PC-9 (cell line): ENCODE measurements around the gene MSLN.

ENCODE experiments used
- CTCF ChIP-seq: fragments of 200-600 bp; sonication (generic); conservative IDR thresholded peaks from 2 replicates; pipeline ENCODE4 v1.6.1; 2017; ENCODE audit warnings: mixed run types, antibody characterized with exemption, mild to moderate bottlenecking, moderate library complexity
- EZH2 ChIP-seq: fragments of 200-600 bp; sonication (generic); IDR thresholded peaks from 2 replicates; pipeline ENCODE4 v1.8.0; 2017; ENCODE audit warnings: antibody characterized with exemption, low read depth

DNA sequence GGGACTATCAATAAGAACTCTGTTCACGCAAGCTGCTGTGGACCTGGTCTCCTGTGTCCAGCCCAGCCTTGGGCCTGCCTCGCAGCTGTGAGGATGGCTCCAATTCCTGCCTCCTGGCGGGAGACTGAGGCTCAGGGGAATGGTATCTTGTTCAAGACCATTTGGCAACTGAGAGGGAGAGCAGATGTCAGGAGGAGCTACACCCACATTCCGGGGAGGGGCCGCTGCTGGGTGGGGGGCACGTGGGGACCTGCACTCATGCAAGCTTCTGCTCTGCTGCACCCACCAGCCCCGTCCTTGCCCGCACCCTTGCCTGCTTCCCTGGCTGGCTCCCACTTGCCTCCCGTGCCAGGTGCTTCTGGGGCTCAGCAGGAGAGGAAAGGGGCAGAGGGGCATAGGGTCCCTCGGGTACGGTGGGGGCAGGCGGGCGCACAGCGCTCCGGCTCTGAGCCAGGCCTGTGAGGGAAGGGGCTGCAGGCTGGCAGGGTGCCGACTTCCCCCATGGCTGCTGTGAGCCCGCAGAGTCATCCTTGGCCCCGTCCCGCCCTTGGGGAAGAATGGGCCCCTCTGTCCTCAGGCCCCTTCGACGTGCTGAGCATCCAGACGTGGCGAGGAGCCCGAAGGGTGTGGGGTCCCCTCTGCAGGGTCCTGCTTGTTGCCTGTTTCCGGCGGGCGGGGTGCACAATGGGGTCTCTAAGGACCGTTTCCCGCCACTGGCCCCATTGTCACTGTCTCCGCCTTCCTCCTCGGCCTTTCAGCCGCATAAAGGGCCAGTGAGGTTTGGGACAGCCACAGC lies 42.9 kb upstream of the MSLN start:
- no peak for TF ChIP-seq CTCF
- TF ChIP-seq EZH2 = no peak
